ENCODE data around the gene STRN3. TPM values are rescaled to one million over a fixed set of nuclear protein-coding genes. Genes with fewer than 3 reads are reported as not detected.
A peak's percentile ranks its signal among the peaks of the same experiment; 100 is the strongest.
"Not testable (repeated sequence)": the region's sequence is repeated elsewhere in the genome, so short reads cannot be mapped to it uniquely, and the experiment has no call there.

Gene STRN3
- total RNA-seq, 1 donor from 2014 or later: 42.7 TPM

- Mint-ChIP-seq H3K4me1 (ENCODE audit: unreplicated experiment) (peaks cover 11% of the 10 kb centered on the region), H3K4me3 (ENCODE audit: unreplicated experiment) (no peak overlapping the region), H3K27me3 (ENCODE audit: unreplicated experiment) (no peaks in the 10 kb centered on the region), H3K9me3 (ENCODE audit: unreplicated experiment) (no peaks in the 10 kb centered on the region), H3K27ac (ENCODE audit: unreplicated experiment) (peak overlapping the region; percentile 19), H3K36me3 (ENCODE audit: low read depth, unreplicated experiment) (peaks cover 21% of the 10 kb centered on the region)
- TF ChIP-seq CTCF (IDR thresholded peaks at IDR 0.05; ENCODE audit: unreplicated experiment): no peak
- DNase-seq (ENCODE audit: low spot score): no peak
Measured at GRCh38 chr14:30943694-30944093, 82.5 kb downstream of the STRN3 start.

DNA sequence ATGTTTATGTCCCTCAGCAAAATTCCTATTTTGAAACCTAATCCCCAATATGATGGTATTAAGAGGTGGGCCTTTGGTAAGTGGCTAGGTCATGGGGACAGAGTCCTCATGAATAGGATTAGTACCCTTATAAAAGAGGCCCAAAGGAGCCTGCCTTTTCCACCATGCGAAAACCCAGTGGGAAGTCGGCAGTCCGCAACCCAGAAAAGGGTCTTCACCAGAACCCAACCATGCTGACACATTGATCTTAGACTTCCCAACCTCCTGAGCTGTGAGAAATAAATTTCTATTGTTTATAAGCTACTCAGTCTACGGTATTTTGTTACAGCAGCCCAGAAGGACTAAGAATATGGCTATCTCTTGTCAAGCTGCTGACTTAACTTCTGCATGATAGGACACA is 85.3 kb downstream of the STRN3 start:
- TF ChIP-seq CTCF (IDR thresholded peaks at IDR 0.05; ENCODE audit: unreplicated experiment): no peak
- Mint-ChIP-seq H3K27ac (ENCODE audit: unreplicated experiment) (no peak overlapping the region), H3K36me3 (ENCODE audit: low read depth, unreplicated experiment) (peaks cover 5% of the 10 kb centered on the region), H3K4me3 (ENCODE audit: unreplicated experiment) (no peak overlapping the region), H3K9me3 (ENCODE audit: unreplicated experiment) (no peaks in the 10 kb centered on the region), H3K27me3 (ENCODE audit: unreplicated experiment) (no peaks in the 10 kb centered on the region), H3K4me1 (ENCODE audit: unreplicated experiment) (peaks cover 9% of the 10 kb centered on the region)
- no peak for DNase-seq (ENCODE audit: low spot score)

- H3K27ac Mint-ChIP-seq (ENCODE audit: unreplicated experiment): no peak overlapping the region
- TF ChIP-seq CTCF (IDR thresholded peaks at IDR 0.05; ENCODE audit: unreplicated experiment): no peak
- no peaks in the 10 kb centered on the region for H3K9me3 Mint-ChIP-seq (ENCODE audit: unreplicated experiment)
- DNase-seq (ENCODE audit: low spot score): no peak
- H3K36me3 Mint-ChIP-seq (ENCODE audit: low read depth, unreplicated experiment): peaks cover 8% of the 10 kb centered on the region
- no peak overlapping the region for H3K4me3 Mint-ChIP-seq (ENCODE audit: unreplicated experiment)
- H3K27me3 Mint-ChIP-seq (ENCODE audit: unreplicated experiment): no peaks in the 10 kb centered on the region
- H3K4me1 Mint-ChIP-seq (ENCODE audit: unreplicated experiment): peaks cover 5% of the 10 kb centered on the region
Measured at GRCh38 chr14:30938617-30939016, 87.6 kb downstream of the STRN3 start.

- Mint-ChIP-seq H3K4me1 (ENCODE audit: unreplicated experiment) (no peaks in the 10 kb centered on the region), H3K27ac (ENCODE audit: unreplicated experiment) (no peak overlapping the region), H3K9me3 (ENCODE audit: unreplicated experiment) (no peaks in the 10 kb centered on the region), H3K4me3 (ENCODE audit: unreplicated experiment) (no peak overlapping the region), H3K36me3 (ENCODE audit: low read depth, unreplicated experiment) (peaks cover 6% of the 10 kb centered on the region), H3K27me3 (ENCODE audit: unreplicated experiment) (no peaks in the 10 kb centered on the region)
- no peak for TF ChIP-seq CTCF (IDR thresholded peaks at IDR 0.05; ENCODE audit: unreplicated experiment)
- no peak for DNase-seq (ENCODE audit: low spot score)
Measured at GRCh38 chr14:30935445-30935844, 90.7 kb downstream of the STRN3 start.

DNA sequence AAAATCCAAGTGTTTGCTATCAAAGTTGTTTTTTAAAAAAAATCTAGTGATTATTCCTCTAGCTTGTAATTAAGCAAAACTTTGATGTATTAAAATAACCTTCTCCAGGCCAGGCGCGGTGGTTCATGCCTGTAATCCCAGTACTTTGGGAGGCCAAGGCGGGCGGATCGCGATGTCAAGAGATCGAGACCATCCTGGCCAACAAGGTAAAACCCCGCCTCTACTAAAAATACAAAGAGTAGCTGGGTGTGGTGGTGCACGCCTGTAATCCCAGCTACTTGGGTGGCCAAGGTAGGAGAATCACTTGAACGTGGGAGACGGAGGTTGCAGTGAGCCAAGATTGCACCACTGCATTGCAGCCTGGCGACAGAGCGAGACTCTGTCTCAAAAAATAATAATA is 92.2 kb downstream of the STRN3 start:
- H3K4me1 Mint-ChIP-seq (ENCODE audit: unreplicated experiment); H3K27ac Mint-ChIP-seq (ENCODE audit: unreplicated experiment); DNase-seq (ENCODE audit: low spot score); H3K4me3 Mint-ChIP-seq (ENCODE audit: unreplicated experiment); H3K27me3 Mint-ChIP-seq (ENCODE audit: unreplicated experiment); H3K36me3 Mint-ChIP-seq (ENCODE audit: low read depth, unreplicated experiment); H3K9me3 Mint-ChIP-seq (ENCODE audit: unreplicated experiment): not testable (repeated sequence)

- no peak for TF ChIP-seq CTCF (IDR thresholded peaks at IDR 0.05; ENCODE audit: unreplicated experiment)
- Mint-ChIP-seq H3K4me1 (ENCODE audit: unreplicated experiment) (no peaks in the 10 kb centered on the region), H3K9me3 (ENCODE audit: unreplicated experiment) (no peaks in the 10 kb centered on the region), H3K4me3 (ENCODE audit: unreplicated experiment) (no peak overlapping the region), H3K36me3 (ENCODE audit: low read depth, unreplicated experiment) (peaks cover 3% of the 10 kb centered on the region), H3K27ac (ENCODE audit: unreplicated experiment) (no peak overlapping the region), H3K27me3 (ENCODE audit: unreplicated experiment) (no peaks in the 10 kb centered on the region)
- DNase-seq (ENCODE audit: low spot score): no peak
Measured at GRCh38 chr14:30928462-30928861, 97.7 kb downstream of the STRN3 start.
